Nephron progenitor cell (in vitro differentiated cells): ENCODE data around the gene PPT2.

Experiments
- DNase-seq: peaks from one replicate; pipeline ENCODE4 v3.0.0; 2021
- H3K27ac Mint-ChIP-seq: 2 replicates; pipeline ENCODE4 v1.8.0; 2021; ENCODE audit warnings: mild to moderate bottlenecking, moderate library complexity, mixed read lengths
- H3K27me3 Mint-ChIP-seq: 2 replicates; pipeline ENCODE4 v1.8.0; 2021; ENCODE audit warnings: mild to moderate bottlenecking, low read depth, mixed read lengths; ENCODE audit not compliant: poor library complexity
- H3K36me3 Mint-ChIP-seq: 2 replicates; pipeline ENCODE4 v1.8.0; 2021; ENCODE audit warnings: low read depth, mixed read lengths
- H3K4me1 Mint-ChIP-seq: 2 replicates; pipeline ENCODE4 v1.8.0; 2021; ENCODE audit warnings: mixed read lengths
- H3K4me3 Mint-ChIP-seq: 2 replicates; pipeline ENCODE4 v1.8.0; 2021; ENCODE audit warnings: mild to moderate bottlenecking, moderate library complexity, mixed read lengths
- H3K9me3 Mint-ChIP-seq: 2 replicates; pipeline ENCODE4 v1.8.0; 2021; ENCODE audit warnings: mild to moderate bottlenecking, moderate library complexity, mixed read lengths
- CTCF ChIP-seq: fragments of 200-600 bp; sonication (generic); IDR thresholded peaks from 2 replicates; pipeline ENCODE4 v1.5.0; 2021; ENCODE audit warnings: antibody characterized with exemption

PPT2 gene

DNA sequence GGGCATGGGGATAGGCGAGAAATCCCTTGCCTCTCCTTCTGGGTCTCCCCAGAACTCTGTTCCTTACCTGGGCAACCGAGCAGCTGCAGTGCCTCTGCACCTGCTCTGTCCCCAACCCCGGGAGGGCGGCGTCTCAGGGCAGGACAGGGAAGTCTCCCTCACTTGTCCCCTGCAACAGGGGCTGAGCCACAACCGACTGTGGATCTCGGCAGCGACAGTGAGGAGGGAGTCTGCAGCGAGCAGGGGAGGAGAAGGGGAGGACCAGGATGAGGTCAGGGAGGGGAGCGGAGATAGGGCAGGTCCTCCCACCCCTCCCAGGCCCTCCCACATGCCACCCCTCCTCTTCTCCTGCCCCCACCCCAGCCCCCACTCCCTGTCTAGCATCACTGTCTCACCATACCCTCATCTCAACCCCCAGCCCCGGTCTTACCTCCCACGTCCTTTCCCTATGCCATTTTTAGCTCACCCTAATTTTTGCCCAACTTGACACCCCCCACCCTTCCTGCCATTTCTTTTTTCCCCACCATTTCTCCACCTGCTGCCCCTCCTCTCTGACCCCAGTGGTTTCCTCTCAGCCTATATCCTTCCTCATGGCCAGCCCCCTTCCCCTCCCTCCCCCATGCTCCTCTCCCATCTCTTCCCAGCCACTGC, 44.7 kb upstream of the PPT2 start, which contains the start of gene TNXB:
TNXB (minus strand) TSS at position 225 of the 651 bp plus-strand sequence. CDS start 11,140 bp downstream, outside the sequence.
- Mint-ChIP-seq H3K36me3 (no peaks in the 10 kb centered on the region), H3K27me3 (peaks cover 62% of the 10 kb centered on the region), H3K4me3 (peak within 1 kb of the TSS; percentile 3), H3K4me1 (peaks cover 32% of the 10 kb centered on the region), H3K9me3 (no peaks in the 10 kb centered on the region), H3K27ac (no peak within 1 kb of the TSS)
- TF ChIP-seq CTCF, result no peak
- DNase-seq, result no peak

DNA sequence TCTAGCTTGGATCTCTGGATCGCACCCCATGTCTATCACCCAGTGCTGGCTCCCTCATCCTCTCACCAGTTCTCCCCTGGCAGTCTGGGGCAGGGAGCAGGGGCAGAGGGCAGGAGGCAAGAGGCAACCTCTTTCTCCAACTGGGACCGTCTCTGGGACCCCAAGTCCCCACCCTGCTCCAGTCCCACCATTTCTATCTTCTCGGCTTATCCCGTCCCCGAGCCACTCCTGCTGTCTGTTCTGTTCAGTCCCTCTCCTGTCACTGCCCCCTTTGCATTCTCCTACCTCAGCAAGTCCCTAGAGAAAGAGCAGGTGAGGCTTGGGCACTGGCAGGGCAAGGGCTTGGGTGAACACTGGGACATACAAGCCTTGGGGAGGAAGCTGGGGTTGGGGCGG, 44.2 kb upstream of the PPT2 start:
- no peak overlapping the region for H3K27ac Mint-ChIP-seq
- H3K36me3 Mint-ChIP-seq, result peaks cover 2% of the 10 kb centered on the region
- H3K4me3 Mint-ChIP-seq, result no peak overlapping the region
- no peak for TF ChIP-seq CTCF
- peaks cover 32% of the 10 kb centered on the region for H3K4me1 Mint-ChIP-seq
- H3K27me3 Mint-ChIP-seq, result peaks cover 58% of the 10 kb centered on the region
- no peak for DNase-seq
- H3K9me3 Mint-ChIP-seq, result no peaks in the 10 kb centered on the region

GRCh38 chr6:32110632-32111031, 43.3 kb upstream of the PPT2 start:
- no peaks in the 10 kb centered on the region for H3K9me3 Mint-ChIP-seq
- H3K4me1 Mint-ChIP-seq, result peaks cover 32% of the 10 kb centered on the region
- no peak overlapping the region for H3K27ac Mint-ChIP-seq
- no peak for TF ChIP-seq CTCF
- no peak overlapping the region for H3K4me3 Mint-ChIP-seq
- H3K36me3 Mint-ChIP-seq, result peaks cover 9% of the 10 kb centered on the region
- DNase-seq, result no peak
- peaks cover 50% of the 10 kb centered on the region for H3K27me3 Mint-ChIP-seq

DNA sequence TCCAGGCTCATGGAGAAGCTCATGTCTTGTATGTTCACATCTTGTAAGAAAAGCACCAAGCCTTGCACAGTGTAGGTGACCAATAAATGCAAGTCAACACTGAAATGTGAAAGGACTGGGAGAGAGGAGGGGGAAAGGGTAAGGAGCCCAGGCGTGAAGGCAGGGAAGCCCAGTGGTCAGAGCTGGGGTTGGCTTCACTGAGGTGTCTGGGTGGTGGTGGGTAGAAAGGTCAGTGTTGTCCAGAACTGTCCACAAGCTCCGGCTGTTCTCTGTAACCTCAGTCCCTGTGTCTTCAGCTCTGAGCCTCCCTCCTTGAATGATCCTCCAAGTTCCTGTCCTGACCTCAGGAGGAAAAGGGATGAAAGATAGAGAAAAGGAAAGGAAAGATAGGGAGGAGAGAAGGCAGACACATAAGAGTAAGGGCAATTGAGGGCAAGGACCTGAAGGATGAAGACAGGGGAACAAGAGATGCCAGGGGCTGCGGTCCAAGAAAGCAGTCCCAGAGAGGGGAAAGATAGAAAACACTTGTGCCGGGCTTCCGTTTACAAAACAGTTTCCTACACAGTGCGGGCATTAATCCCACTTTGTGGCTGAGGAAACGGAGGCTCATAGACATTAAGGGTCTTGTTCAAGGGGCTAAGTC, 42.4 kb upstream of the PPT2 start:
- H3K9me3 Mint-ChIP-seq, result no peaks in the 10 kb centered on the region
- peaks cover 32% of the 10 kb centered on the region for H3K4me1 Mint-ChIP-seq
- no peak overlapping the region for H3K4me3 Mint-ChIP-seq
- no peak for DNase-seq
- no peak for TF ChIP-seq CTCF
- peaks cover 47% of the 10 kb centered on the region for H3K27me3 Mint-ChIP-seq
- H3K36me3 Mint-ChIP-seq, result peaks cover 18% of the 10 kb centered on the region
- H3K27ac Mint-ChIP-seq, result no peak overlapping the region

DNA sequence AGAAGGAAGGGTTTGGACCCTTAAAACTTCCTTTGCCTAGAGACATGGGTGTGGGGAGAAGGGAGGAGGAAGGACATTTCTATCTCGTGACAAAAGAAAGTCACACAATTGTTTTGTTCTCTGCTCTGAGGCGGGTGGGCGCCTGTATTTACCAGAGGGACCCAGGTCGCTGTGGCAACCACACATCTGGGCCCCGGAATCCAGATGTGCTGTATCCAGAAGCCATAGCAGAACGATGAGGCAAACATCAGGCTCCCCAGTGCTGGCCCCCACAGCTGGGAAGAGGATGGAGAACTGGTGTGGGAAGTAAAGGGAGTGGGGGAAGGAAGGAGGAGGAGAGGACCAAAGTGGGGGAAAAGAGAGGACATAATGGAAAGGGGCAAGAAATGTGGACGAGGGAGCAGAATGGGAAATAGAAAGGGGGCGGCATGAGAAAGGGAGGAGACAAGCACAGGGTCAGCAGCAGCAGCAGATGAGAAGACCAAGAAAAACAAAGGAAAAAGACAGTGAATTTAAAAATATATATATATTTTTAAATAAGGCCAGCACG, 41.4 kb upstream of the PPT2 start:
- H3K27ac Mint-ChIP-seq, result peak overlapping the region; percentile 26
- H3K36me3 Mint-ChIP-seq, result peaks cover 24% of the 10 kb centered on the region
- no peak for DNase-seq
- no peak for TF ChIP-seq CTCF
- no peak overlapping the region for H3K4me3 Mint-ChIP-seq
- peaks cover 31% of the 10 kb centered on the region for H3K4me1 Mint-ChIP-seq
- H3K27me3 Mint-ChIP-seq, result peaks cover 39% of the 10 kb centered on the region
- no peaks in the 10 kb centered on the region for H3K9me3 Mint-ChIP-seq
